HepG2 (cell line): ENCODE measurements around the gene SLX9. TPM values are rescaled to one million over a fixed set of nuclear protein-coding genes. Genes with fewer than 3 reads are reported as not detected.

Experiments
- ARID2 ChIP-seq: sonication (generic); formaldehyde crosslinking; IDR thresholded peaks from 2 replicates; pipeline ENCODE4 v1.8.1; 2022; ENCODE audit warnings: mild to moderate bottlenecking, missing genetic modification reagents, borderline replicate concordance
- BCL3 ChIP-seq: sonication (generic); formaldehyde crosslinking; IDR thresholded peaks from 2 replicates; pipeline ENCODE4 v1.5.1; 2020; ENCODE audit warnings: mild to moderate bottlenecking, missing genetic modification reagents, moderate library complexity
- ETV5 ChIP-seq: IDR thresholded peaks from 2 replicates; pipeline ENCODE4 v1.6.1; 2018; ENCODE audit warnings: missing biosample characterization, missing genetic modification reagents, inconsistent platforms, borderline replicate concordance
- GATAD2A ChIP-seq: IDR thresholded peaks from 2 replicates; pipeline ENCODE4 v1.6.1; 2016
- HMGXB4 ChIP-seq, 2 experiments: sonication (generic) in 1 of 2; formaldehyde crosslinking in 1 of 2; IDR thresholded peaks; 2 replicates each; pipeline versions ENCODE4 v1.4.0 to v1.6.1; 2018 to 2020; ENCODE audit warnings: missing genetic modification reagents in 2 of 2, borderline replicate concordance in 1 of 2, low read depth in 1 of 2, mild to moderate bottlenecking in 1 of 2, missing biosample characterization in 1 of 2
- HOXA7 ChIP-seq: sonication (generic); formaldehyde crosslinking; IDR thresholded peaks from 2 replicates; pipeline ENCODE4 v1.8.1; 2022; ENCODE audit warnings: mild to moderate bottlenecking, missing genetic modification reagents, moderate library complexity
- IRF2 ChIP-seq: IDR thresholded peaks from 2 replicates; pipeline ENCODE4 v1.6.1; 2018; ENCODE audit warnings: missing genetic modification reagents, missing compliant biosample characterization
- KDM3A ChIP-seq: IDR thresholded peaks from 2 replicates; pipeline ENCODE4 v1.6.1; 2018; ENCODE audit warnings: low read depth, missing compliant biosample characterization
- MZF1 ChIP-seq: sonication (generic); formaldehyde crosslinking; IDR thresholded peaks from 2 replicates; pipeline ENCODE4 v1.8.1; 2023; ENCODE audit warnings: mild to moderate bottlenecking, missing genetic modification reagents, borderline replicate concordance
- PLSCR1 ChIP-seq: sonication (generic); formaldehyde crosslinking; IDR thresholded peaks from 2 replicates; pipeline ENCODE4 v1.5.0; 2020; ENCODE audit warnings: missing genetic modification reagents, mild to moderate bottlenecking, borderline replicate concordance
- SCMH1 ChIP-seq: sonication (generic); formaldehyde crosslinking; IDR thresholded peaks from 2 replicates; pipeline ENCODE4 v1.9.0; 2021; ENCODE audit warnings: missing genetic modification reagents, mild to moderate bottlenecking, borderline replicate concordance
- TARDBP ChIP-seq: sonication (generic); formaldehyde crosslinking; IDR thresholded peaks from 2 replicates; pipeline ENCODE4 v1.8.0; 2022; ENCODE audit warnings: mild to moderate bottlenecking, missing genetic modification reagents
- ZEB1 ChIP-seq: IDR thresholded peaks from 2 replicates; pipeline ENCODE4 v1.6.1; 2012; ENCODE audit warnings: mild to moderate bottlenecking, low read depth, inconsistent platforms; ENCODE audit not compliant: insufficient replicate concordance
- ZNF136 ChIP-seq: sonication (generic); formaldehyde crosslinking; IDR thresholded peaks from 2 replicates; pipeline ENCODE4 v1.8.1; 2022; ENCODE audit warnings: low read depth, mild to moderate bottlenecking, moderate library complexity, missing genetic modification reagents
- ZNF24 ChIP-seq: fragments of 450-650 bp; IDR thresholded peaks from 2 replicates; pipeline ENCODE4 v1.6.1; 2017; ENCODE audit warnings: antibody characterized with exemption, mild to moderate bottlenecking
- ZNF574 ChIP-seq: sonication (generic); formaldehyde crosslinking; IDR thresholded peaks from 2 replicates; pipeline ENCODE4 v1.4.0; 2020; ENCODE audit warnings: missing genetic modification reagents
- ZNF747 ChIP-seq: sonication (generic); formaldehyde crosslinking; IDR thresholded peaks from 2 replicates; pipeline ENCODE4 v1.8.1; 2023; ENCODE audit warnings: missing genetic modification reagents, mild to moderate bottlenecking, borderline replicate concordance
- ZSCAN21 ChIP-seq: sonication (generic); formaldehyde crosslinking; IDR thresholded peaks from 2 replicates; pipeline ENCODE4 v1.8.0; 2022; ENCODE audit warnings: mild to moderate bottlenecking, missing genetic modification reagents, moderate library complexity, borderline replicate concordance
- ZSCAN25 ChIP-seq: sonication (generic); formaldehyde crosslinking; IDR thresholded peaks from 2 replicates; pipeline ENCODE4 v1.8.0; 2022; ENCODE audit warnings: mild to moderate bottlenecking, missing genetic modification reagents
- polyA plus RNA-seq, 8 experiments: library from polyadenylated mRNA; depleted of rRNA in 3 of 8; stranded (reverse) in 7 of 8; unstranded in 1 of 8; fragments of >200 nt; fragmentation: Illumina TruSeq in 4 of 8; extraction: Trizol in 4 of 8; gene quantifications; 2 replicates each; pipeline versions ENCODE4 v1.2.1 to v1.2.3, GENCODE V29; 2011 to 2016; ENCODE audit warnings: low read depth in 4 of 8, missing spikeins in 1 of 8, mixed read lengths in 1 of 8; ENCODE audit not compliant: insufficient read depth in 1 of 8
- total RNA-seq, 5 experiments: library from RNA; depleted of rRNA; stranded (reverse); fragments of >200 nt; fragmentation: Illumina TruSeq; extraction: Trizol; gene quantifications; 2 replicates each; pipeline ENCODE4 v1.2.3, GENCODE V29; 2016; ENCODE audit warnings: low read depth in 1 of 5

SLX9 gene
- total and polyA plus RNA-seq, 2 of the 13 experiments (the other 11 are each of a cell fraction or from before 2014, with no cell fraction given) = 21.0 to 47.1 TPM

GRCh38 chr21:44949779-44950198, 10.0 kb downstream of the SLX9 start (continued):
- 0 out of 2 replicates have a peak, but pooled peaks have one; percentile 36 for TF ChIP-seq IRF2 (CRISPR knock-in tag)
- peak in 1 of 2 experiments; percentile 64; a peak in 1 of 4 replicates for TF ChIP-seq HMGXB4 (CRISPR knock-in tag; IDR thresholded peaks at IDR 0.05; ENCODE audit: borderline replicate concordance in 1 of 2, low read depth in 1 of 2)
- no peak for TF ChIP-seq ZNF24
- TF ChIP-seq ZSCAN21 (CRISPR knock-in tag) = peak; percentile 30; the same call in 1 of the 2 replicates
- TF ChIP-seq SCMH1 (CRISPR knock-in tag) = no peak
- TF ChIP-seq BCL3 (CRISPR knock-in tag) = no peak
- TF ChIP-seq ZSCAN25 (CRISPR knock-in tag) = 0 out of 2 replicates have a peak, but pooled peaks have one; percentile 35
- TF ChIP-seq ETV5 (CRISPR knock-in tag) = peak; percentile 38; the same call in 1 of the 2 replicates
- peak; percentile 47 for TF ChIP-seq ZEB1
- TF ChIP-seq ARID2 = no peak
- no peak for TF ChIP-seq ZNF136 (CRISPR knock-in tag)
- TF ChIP-seq GATAD2A (CRISPR knock-in tag) = 0 out of 2 replicates have a peak, but pooled peaks have one; percentile 25
- no peak for TF ChIP-seq TARDBP (CRISPR knock-in tag)
- TF ChIP-seq PLSCR1 (CRISPR knock-in tag) = no peak
- TF ChIP-seq ZNF574 (CRISPR knock-in tag) = peak; percentile 48; the same call in 1 of the 2 replicates
- no peak for TF ChIP-seq ZNF747 (CRISPR knock-in tag)
- TF ChIP-seq KDM3A (CRISPR knock-in tag) = peak; percentile 66; the same call in 1 of the 2 replicates
- no peak for TF ChIP-seq HOXA7 (CRISPR knock-in tag)
- no peak for TF ChIP-seq MZF1
